Smooth muscle cell (in vitro differentiated cells): ENCODE data around the gene TSPAN7. TPM values are rescaled to one million over a fixed set of nuclear protein-coding genes. Genes with fewer than 3 reads are reported as not detected.

ENCODE experiments used
- DNase-seq: peaks from one replicate; lab custom pipeline; 2025; ENCODE audit not compliant: unreplicated experiment; lab: John Stamatoyannopoulos, UW
- H2AFZ ChIP-seq: fragments of 200-600 bp; sonication (generic); 2 replicates; pipeline ENCODE4 v1.6.0; 2016; ENCODE audit warnings: antibody characterized with exemption, low read depth, mild to moderate bottlenecking
- H3F3A ChIP-seq: fragments of 200-600 bp; sonication (generic); 2 replicates; pipeline ENCODE4 v1.6.0; 2017; ENCODE audit warnings: antibody characterized with exemption, low read depth
- H3K27ac ChIP-seq: fragments of 200-600 bp; sonication (generic); 2 replicates; pipeline ENCODE4 v1.5.1; 2016; ENCODE audit warnings: low read depth, mild to moderate bottlenecking
- H3K27me3 ChIP-seq: fragments of 200-600 bp; sonication (generic); 2 replicates; pipeline ENCODE4 v1.6.1; 2016; ENCODE audit warnings: low read depth, mild to moderate bottlenecking
- H3K36me3 ChIP-seq: fragments of 200-600 bp; sonication (generic); 2 replicates; pipeline ENCODE4 v1.5.1; 2016; ENCODE audit warnings: low read depth
- H3K4me1 ChIP-seq: fragments of 200-600 bp; sonication (generic); 2 replicates; pipeline ENCODE4 v1.5.1; 2016; ENCODE audit warnings: low read depth
- H3K4me2 ChIP-seq: fragments of 200-600 bp; sonication (generic); 2 replicates; pipeline ENCODE4 v1.6.0; 2016; ENCODE audit warnings: mild to moderate bottlenecking
- H3K4me3 ChIP-seq: fragments of 200-600 bp; sonication (generic); 2 replicates; pipeline ENCODE4 v1.5.1; 2016; ENCODE audit warnings: mild to moderate bottlenecking
- H3K79me2 ChIP-seq: fragments of 200-600 bp; sonication (generic); 2 replicates; pipeline ENCODE4 v1.6.0; 2016; ENCODE audit warnings: low read depth, mild to moderate bottlenecking
- H3K9ac ChIP-seq: fragments of 200-600 bp; sonication (generic); 2 replicates; pipeline ENCODE4 v1.6.0; 2016; ENCODE audit warnings: low read depth
- H3K9me3 ChIP-seq: fragments of 200-600 bp; sonication (generic); replicated peaks from 2 replicates; pipeline ENCODE4 v1.5.1; 2016; ENCODE audit warnings: low read depth
- H4K20me1 ChIP-seq: fragments of 200-600 bp; sonication (generic); 2 replicates; pipeline ENCODE4 v1.6.0; 2016; ENCODE audit warnings: low read depth
- WGBS: methylation state at CpG from one replicate; pipeline ENCODE4 v1.1.7; 2016; ENCODE audit warnings: low lambda C conversion rate; 5-methylcytosine and 5-hydroxymethylcytosine counted together
- polyA plus RNA-seq: library from polyadenylated mRNA; unstranded; fragments of >200 nt; fragmentation: Nextera tagmentation; extraction: Ambion mirVana; gene quantifications from 2 replicates; pipeline ENCODE4 v1.2.1, GENCODE V29; 2016
- total RNA-seq: library from RNA; depleted of rRNA; stranded (reverse); fragments of >200 nt; gene quantifications from 2 replicates; pipeline ENCODE4 v1.2.3, GENCODE V29; 2014
- TF ChIP-seq, protein P1 (sequence below): fragments of 200-600 bp; sonication (generic); IDR thresholded peaks from 2 replicates; pipeline ENCODE4 v1.5.1; 2017; ENCODE audit warnings: borderline replicate concordance, mild to moderate bottlenecking, antibody characterized with exemption; ENCODE audit not compliant: insufficient read depth, poor library complexity, severe bottlenecking

Gene TSPAN7
- total and polyA plus RNA-seq, 2 experiments from 2014 or later, result 1.5 to 3.9 TPM

DNA sequence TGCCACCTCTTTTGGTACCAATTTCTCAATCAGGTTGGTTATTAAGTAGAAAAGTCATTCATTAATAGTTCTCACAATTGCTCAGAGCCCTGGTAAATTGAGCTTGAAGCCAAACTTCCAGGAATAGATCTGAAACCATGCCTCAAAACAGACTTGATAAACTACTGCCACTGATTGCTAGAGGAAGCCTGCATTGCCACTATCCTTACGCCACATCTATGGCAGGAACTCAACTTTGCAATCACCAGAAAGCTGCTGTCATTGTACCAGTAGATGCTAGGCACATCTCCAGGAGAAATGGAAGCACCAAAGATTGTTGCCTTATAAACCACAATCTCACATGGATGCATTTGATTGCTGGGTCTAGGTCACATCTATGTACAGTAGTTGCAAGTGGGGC, 21.6 kb upstream of the TSPAN7 start:
- WGBS, result 82% methylated on average over 1 of the region's 1 CpG

DNA sequence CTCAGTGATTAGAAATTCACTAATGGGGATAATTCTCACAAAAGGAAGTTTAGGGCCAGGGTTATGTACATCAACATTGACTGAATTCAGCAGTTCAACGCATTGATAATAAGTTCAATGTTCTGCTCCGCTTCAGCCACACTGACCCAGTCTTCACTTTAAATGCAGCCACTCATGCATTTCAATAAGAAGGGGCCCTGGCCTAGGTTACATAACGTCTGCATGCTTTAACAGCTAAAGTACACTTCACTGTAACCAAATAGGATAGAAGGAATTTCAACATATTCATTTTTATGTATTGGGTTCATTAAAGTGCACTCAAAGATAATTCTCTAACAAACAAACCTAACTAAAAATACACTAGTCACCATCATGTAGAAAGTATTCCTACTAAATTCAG, 12.8 kb upstream of the TSPAN7 start:
- H3K9ac ChIP-seq, result no peak overlapping the region
- H3K4me3 ChIP-seq, result no peak overlapping the region
- H3F3A ChIP-seq, result no peaks in the 10 kb centered on the region
- H3K4me2 ChIP-seq, result no peak overlapping the region
- no peak overlapping the region for H3K27ac ChIP-seq
- no peak overlapping the region for H2AFZ ChIP-seq
- H3K79me2 ChIP-seq, result no peaks in the 10 kb centered on the region
- WGBS, result 67% methylated on average over 3 of the region's 3 CpGs
- no peaks in the 10 kb centered on the region for H3K4me1 ChIP-seq
- no peaks in the 10 kb centered on the region for H3K36me3 ChIP-seq
- no peaks in the 10 kb centered on the region for H3K27me3 ChIP-seq
- peaks cover 5% of the 10 kb centered on the region for H3K9me3 ChIP-seq
- H4K20me1 ChIP-seq, result no peaks in the 10 kb centered on the region
- TF ChIP-seq, protein P1, sequence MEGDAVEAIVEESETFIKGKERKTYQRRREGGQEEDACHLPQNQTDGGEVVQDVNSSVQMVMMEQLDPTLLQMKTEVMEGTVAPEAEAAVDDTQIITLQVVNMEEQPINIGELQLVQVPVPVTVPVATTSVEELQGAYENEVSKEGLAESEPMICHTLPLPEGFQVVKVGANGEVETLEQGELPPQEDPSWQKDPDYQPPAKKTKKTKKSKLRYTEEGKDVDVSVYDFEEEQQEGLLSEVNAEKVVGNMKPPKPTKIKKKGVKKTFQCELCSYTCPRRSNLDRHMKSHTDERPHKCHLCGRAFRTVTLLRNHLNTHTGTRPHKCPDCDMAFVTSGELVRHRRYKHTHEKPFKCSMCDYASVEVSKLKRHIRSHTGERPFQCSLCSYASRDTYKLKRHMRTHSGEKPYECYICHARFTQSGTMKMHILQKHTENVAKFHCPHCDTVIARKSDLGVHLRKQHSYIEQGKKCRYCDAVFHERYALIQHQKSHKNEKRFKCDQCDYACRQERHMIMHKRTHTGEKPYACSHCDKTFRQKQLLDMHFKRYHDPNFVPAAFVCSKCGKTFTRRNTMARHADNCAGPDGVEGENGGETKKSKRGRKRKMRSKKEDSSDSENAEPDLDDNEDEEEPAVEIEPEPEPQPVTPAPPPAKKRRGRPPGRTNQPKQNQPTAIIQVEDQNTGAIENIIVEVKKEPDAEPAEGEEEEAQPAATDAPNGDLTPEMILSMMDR, result no peak
- DNase-seq, result no peak

More for the DNA sequence above, 21.6 kb upstream of the TSPAN7 start:
- TF ChIP-seq, protein P1, result no peak
- H2AFZ ChIP-seq, result no peak overlapping the region
- no peaks in the 10 kb centered on the region for H3K4me1 ChIP-seq
- H3K79me2 ChIP-seq, result no peaks in the 10 kb centered on the region
- H3K4me3 ChIP-seq, result no peak overlapping the region
- H3K4me2 ChIP-seq, result no peak overlapping the region
- no peak overlapping the region for H3K9ac ChIP-seq
- no peaks in the 10 kb centered on the region for H3K9me3 ChIP-seq
- no peak for DNase-seq
- no peak overlapping the region for H3K27ac ChIP-seq
- no peaks in the 10 kb centered on the region for H3K36me3 ChIP-seq
- H4K20me1 ChIP-seq, result no peaks in the 10 kb centered on the region
- H3K27me3 ChIP-seq, result no peaks in the 10 kb centered on the region
- no peaks in the 10 kb centered on the region for H3F3A ChIP-seq

DNA sequence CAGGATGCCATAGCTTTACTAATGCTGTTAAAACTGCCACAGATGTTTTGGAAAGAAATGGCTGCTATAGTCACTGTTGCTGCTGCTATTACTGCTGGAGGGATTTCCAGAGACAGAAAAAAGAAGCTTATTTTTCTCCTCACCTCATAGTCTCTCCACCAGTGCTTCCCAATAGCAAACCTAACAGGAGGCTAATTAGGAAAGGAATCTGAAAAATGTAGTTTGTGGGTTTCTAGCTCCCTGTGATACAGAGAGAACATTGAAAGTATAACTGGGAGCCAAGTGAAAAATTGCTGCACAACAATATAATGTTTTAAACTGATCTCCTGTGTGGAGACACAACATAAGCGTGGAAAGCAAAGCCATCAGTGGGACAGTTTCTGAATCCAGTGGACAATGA, 8.6 kb upstream of the TSPAN7 start:
- DNase-seq, result no peak
- Histone ChIP-seq H3K79me2 (no peaks in the 10 kb centered on the region), H3K4me1 (no peaks in the 10 kb centered on the region), H3K27me3 (no peaks in the 10 kb centered on the region), H3K9ac (no peak overlapping the region), H3K4me2 (no peak overlapping the region), H3F3A (no peaks in the 10 kb centered on the region), H3K27ac (no peak overlapping the region), H3K4me3 (no peak overlapping the region), H3K36me3 (no peaks in the 10 kb centered on the region), H4K20me1 (no peaks in the 10 kb centered on the region), H3K9me3 (peaks cover 5% of the 10 kb centered on the region), H2AFZ (no peak overlapping the region)
- WGBS, result 68% methylated on average over 1 of the region's 1 CpG
- TF ChIP-seq, protein P1, result no peak

DNA sequence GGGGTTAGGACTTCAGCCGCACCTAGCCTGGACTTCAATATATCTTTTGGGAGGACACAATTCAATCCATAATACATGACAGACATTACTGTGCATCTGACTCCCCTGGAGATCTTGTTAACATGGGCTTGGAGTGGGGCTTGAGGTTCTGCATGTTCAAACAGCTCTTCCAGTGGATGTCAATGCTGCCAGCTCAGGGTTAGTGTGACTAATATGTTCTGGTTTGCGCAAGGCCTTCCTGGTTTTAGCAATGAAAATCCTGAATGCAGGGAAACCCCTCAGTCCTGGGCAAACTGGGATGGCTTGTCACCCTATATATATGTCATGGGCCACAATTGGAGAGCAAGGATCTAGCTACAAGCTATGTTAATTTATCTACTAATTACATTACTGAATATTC, 2.7 kb upstream of the TSPAN7 start:
- WGBS, result 78% methylated on average over 2 of the region's 2 CpGs
- TF ChIP-seq, protein P1, result no peak

More for the DNA sequence above, 2.7 kb upstream of the TSPAN7 start:
- Histone ChIP-seq H3K36me3 (no peaks in the 10 kb centered on the region), H3K27ac (no peak overlapping the region), H3F3A (no peaks in the 10 kb centered on the region), H4K20me1 (no peaks in the 10 kb centered on the region), H3K4me3 (no peak overlapping the region), H3K4me1 (no peaks in the 10 kb centered on the region), H3K9me3 (no peaks in the 10 kb centered on the region), H3K79me2 (no peaks in the 10 kb centered on the region), H3K4me2 (no peak overlapping the region), H3K27me3 (no peaks in the 10 kb centered on the region), H2AFZ (no peak overlapping the region), H3K9ac (no peak overlapping the region)
- DNase-seq, result no peak
